GM19239 (cell line): ENCODE measurements around the gene VPREB1.
"Not testable (repeated sequence)": the region's sequence is repeated elsewhere in the genome, so short reads cannot be mapped to it uniquely, and the experiment has no call there.

Experiments
- DNase-seq: peaks from one replicate; pipeline ENCODE4 v3.0.0; 2011; ENCODE audit warnings: low spot score; ENCODE audit not compliant: insufficient read length
- FAIRE-seq: peaks from 2 replicates; lab custom pipeline; 2011; peaks lifted over from hg19 to GRCh38; lab: Jason Lieb, UNC

The VPREB1 gene

GRCh38 chr22:22242488-22242887 lies 2.1 kb upstream of the VPREB1 start:
- DNase-seq (no peak), FAIRE-seq (no peak)

GRCh38 chr22:22243033-22243680 lies 1.4 kb upstream of the VPREB1 start:
- DNase-seq (no peak), FAIRE-seq (no peak)

GRCh38 chr22:22245256-22245909 lies 797 bp downstream of the VPREB1 start:
- DNase-seq = no peak
- FAIRE-seq = no peak

- DNase-seq = no peak
- no peak for FAIRE-seq
Measured at GRCh38 chr22:22245935-22246525, 1.4 kb downstream of the VPREB1 start.

- DNase-seq (no peak), FAIRE-seq (no peak)
Measured at GRCh38 chr22:22246706-22247105, 2.1 kb downstream of the VPREB1 start.

- DNase-seq = no peak
- FAIRE-seq = no peak
Measured at GRCh38 chr22:22248878-22249277, 4.3 kb downstream of the VPREB1 start.

- FAIRE-seq, DNase-seq: not testable (repeated sequence)
Measured at GRCh38 chr22:22250651-22251050, 6.1 kb downstream of the VPREB1 start.

GRCh38 chr22:22256133-22256532 lies 11.5 kb downstream of the VPREB1 start:
- FAIRE-seq, DNase-seq: not testable (repeated sequence)

GRCh38 chr22:22258597-22259415 lies 14.2 kb downstream of the VPREB1 start:
- not testable (repeated sequence) for FAIRE-seq, DNase-seq

- not testable (repeated sequence) for FAIRE-seq, DNase-seq
Measured at GRCh38 chr22:22260169-22260568, 15.6 kb downstream of the VPREB1 start.

- DNase-seq, FAIRE-seq: not testable (repeated sequence)
Measured at GRCh38 chr22:22260586-22260985, 16.0 kb downstream of the VPREB1 start.

GRCh38 chr22:22262332-22263074 lies 17.9 kb downstream of the VPREB1 start:
- DNase-seq, FAIRE-seq: not testable (repeated sequence)

- not testable (repeated sequence) for DNase-seq, FAIRE-seq
Measured at GRCh38 chr22:22263823-22264222, 19.2 kb downstream of the VPREB1 start.

- FAIRE-seq, DNase-seq: not testable (repeated sequence)
Measured at GRCh38 chr22:22270036-22270676, 25.6 kb downstream of the VPREB1 start.

GRCh38 chr22:22277423-22277822 lies 32.8 kb downstream of the VPREB1 start:
- not testable (repeated sequence) for FAIRE-seq, DNase-seq

GRCh38 chr22:22284962-22285756 lies 40.6 kb downstream of the VPREB1 start:
- not testable (repeated sequence) for FAIRE-seq, DNase-seq

- FAIRE-seq, DNase-seq: not testable (repeated sequence)
Measured at GRCh38 chr22:22286390-22287105, 42.0 kb downstream of the VPREB1 start.
